Breast epithelium (tissue), 4 donors: Measurements from ENCODE around the gene P2RX3. TPM values are rescaled to one million over a fixed set of nuclear protein-coding genes. Genes with fewer than 3 reads are reported as not detected.

Experiments used
- DNase-seq, 2 donors: peaks; one replicate each; pipeline ENCODE4 v3.0.0-alpha.2; 2019; ENCODE audit warnings: low spot score in 2 of 2
- H3K27ac ChIP-seq, 2 donors: fragments of 200-600 bp; sonication (generic) in 1 of 2; one replicate each; pipeline ENCODE4 v1.5.1; 2016 to 2019; ENCODE audit warnings: mild to moderate bottlenecking in 1 of 2
- H3K27me3 ChIP-seq, 2 donors: fragments of 200-600 bp; sonication (generic) in 1 of 2; one replicate each; pipeline versions ENCODE4 v1.5.1 to v1.6.0; 2017 to 2019; ENCODE audit warnings: control low read depth in 1 of 2, mild to moderate bottlenecking in 1 of 2
- H3K36me3 ChIP-seq: fragments of 200-600 bp; one replicate; pipeline ENCODE4 v1.5.1; 2019
- H3K4me1 ChIP-seq, 2 donors: fragments of 200-600 bp; sonication (generic); one replicate each; pipeline ENCODE4 v1.5.1; 2016 to 2019; ENCODE audit warnings: control low read depth in 1 of 2
- H3K4me3 ChIP-seq, 3 donors: fragments of 200-600 bp; sonication (generic); 1 replicate in 2 of 3; 2 replicates in 1 of 3; pipeline ENCODE4 v1.5.1; 2016 to 2019; ENCODE audit warnings: mild to moderate bottlenecking in 3 of 3, moderate library complexity in 2 of 3
- H3K9me3 ChIP-seq, 2 donors: fragments of 200-600 bp; sonication (generic) in 1 of 2; one replicate each; pipeline ENCODE4 v1.5.1; 2016 to 2019; ENCODE audit warnings: control low read depth in 1 of 2
- POLR2A ChIP-seq: fragments of 450-650 bp; IDR thresholded peaks from one replicate; pipeline ENCODE4 v1.6.1; 2016; ENCODE audit warnings: antibody characterized with exemption, mild to moderate bottlenecking, moderate library complexity
- POLR2AphosphoS5 ChIP-seq, 3 donors: sonication (generic); formaldehyde crosslinking; IDR thresholded peaks; one replicate each; pipeline ENCODE4 v1.6.1; 2017; ENCODE audit warnings: antibody characterized with exemption in 3 of 3
- intact Hi-C: fragments of 100-400 bp; cut with DNase I; formaldehyde crosslinking; loops from one replicate; pipeline ENCODE4 v1.15.1; 2023; ENCODE audit warnings: low total_unique reads
- total RNA-seq, 3 donors: library from RNA; depleted of rRNA; stranded (reverse); fragments of >200 nt; gene quantifications; one replicate each; pipeline ENCODE4 v1.1.0, GENCODE V29; 2016
- TF ChIP-seq, protein P1 (sequence below), 3 donors: fragments of 450-650 bp; IDR thresholded peaks; one replicate each; pipeline ENCODE4 v1.5.1; 2016 to 2017; ENCODE audit warnings: antibody characterized with exemption in 3 of 3, mild to moderate bottlenecking in 3 of 3, moderate library complexity in 3 of 3

P2RX3 gene
- total RNA-seq, 3 donors from 2014 or later, result not detected

GRCh38 chr11:57323167-57323854 lies 14.8 kb upstream of the P2RX3 start:
- Histone ChIP-seq H3K4me3 (peak overlapping the region; percentile 91 to 92 (median 91)), H3K27ac (peak overlapping the region; percentile 98), H3K4me1 (peaks cover 17 to 32% of the 10 kb centered on the region in 2 donors), H3K27me3 (no peaks in the 10 kb centered on the region), H3K9me3 (no peaks in the 10 kb centered on the region), H3K36me3 (no peaks in the 10 kb centered on the region)
- intact Hi-C loops, result no loop called here
- no peak for TF ChIP-seq POLR2AphosphoS5 (IDR thresholded peaks at IDR 0.05)
- DNase-seq, result no peak

DNA sequence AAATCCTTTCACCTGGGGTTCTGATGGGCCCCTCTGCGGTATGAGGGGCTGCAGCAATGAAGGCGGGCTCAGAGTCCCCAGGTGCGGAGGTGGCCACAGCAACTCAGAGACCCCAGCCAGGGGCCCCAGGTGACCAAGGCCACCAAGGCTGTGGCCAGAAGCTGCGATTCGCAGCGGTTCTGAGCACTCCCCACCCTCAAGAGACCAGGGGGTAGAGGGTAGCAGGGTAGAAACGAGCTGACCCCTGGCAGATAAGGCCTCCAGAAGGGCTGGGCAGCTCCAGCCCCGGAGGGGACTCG lies 14.3 kb upstream of the P2RX3 start:
- no peaks in the 10 kb centered on the region for H3K27me3 ChIP-seq
- H3K4me1 ChIP-seq, result peaks cover 13 to 31% of the 10 kb centered on the region in 2 donors
- TF ChIP-seq POLR2AphosphoS5 (IDR thresholded peaks at IDR 0.05) (no peak), POLR2A (no peak)
- TF ChIP-seq, protein P1, sequence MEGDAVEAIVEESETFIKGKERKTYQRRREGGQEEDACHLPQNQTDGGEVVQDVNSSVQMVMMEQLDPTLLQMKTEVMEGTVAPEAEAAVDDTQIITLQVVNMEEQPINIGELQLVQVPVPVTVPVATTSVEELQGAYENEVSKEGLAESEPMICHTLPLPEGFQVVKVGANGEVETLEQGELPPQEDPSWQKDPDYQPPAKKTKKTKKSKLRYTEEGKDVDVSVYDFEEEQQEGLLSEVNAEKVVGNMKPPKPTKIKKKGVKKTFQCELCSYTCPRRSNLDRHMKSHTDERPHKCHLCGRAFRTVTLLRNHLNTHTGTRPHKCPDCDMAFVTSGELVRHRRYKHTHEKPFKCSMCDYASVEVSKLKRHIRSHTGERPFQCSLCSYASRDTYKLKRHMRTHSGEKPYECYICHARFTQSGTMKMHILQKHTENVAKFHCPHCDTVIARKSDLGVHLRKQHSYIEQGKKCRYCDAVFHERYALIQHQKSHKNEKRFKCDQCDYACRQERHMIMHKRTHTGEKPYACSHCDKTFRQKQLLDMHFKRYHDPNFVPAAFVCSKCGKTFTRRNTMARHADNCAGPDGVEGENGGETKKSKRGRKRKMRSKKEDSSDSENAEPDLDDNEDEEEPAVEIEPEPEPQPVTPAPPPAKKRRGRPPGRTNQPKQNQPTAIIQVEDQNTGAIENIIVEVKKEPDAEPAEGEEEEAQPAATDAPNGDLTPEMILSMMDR (IDR thresholded peaks at IDR 0.05), result no peak
- peak overlapping the region; percentile 91 to 92 (median 91) for H3K4me3 ChIP-seq
- DNase-seq, result no peak
- intact Hi-C loops, result no loop called here
- H3K36me3 ChIP-seq, result no peaks in the 10 kb centered on the region
- H3K27ac ChIP-seq, result peak overlapping the region; percentile 98
- H3K9me3 ChIP-seq, result no peaks in the 10 kb centered on the region

DNA sequence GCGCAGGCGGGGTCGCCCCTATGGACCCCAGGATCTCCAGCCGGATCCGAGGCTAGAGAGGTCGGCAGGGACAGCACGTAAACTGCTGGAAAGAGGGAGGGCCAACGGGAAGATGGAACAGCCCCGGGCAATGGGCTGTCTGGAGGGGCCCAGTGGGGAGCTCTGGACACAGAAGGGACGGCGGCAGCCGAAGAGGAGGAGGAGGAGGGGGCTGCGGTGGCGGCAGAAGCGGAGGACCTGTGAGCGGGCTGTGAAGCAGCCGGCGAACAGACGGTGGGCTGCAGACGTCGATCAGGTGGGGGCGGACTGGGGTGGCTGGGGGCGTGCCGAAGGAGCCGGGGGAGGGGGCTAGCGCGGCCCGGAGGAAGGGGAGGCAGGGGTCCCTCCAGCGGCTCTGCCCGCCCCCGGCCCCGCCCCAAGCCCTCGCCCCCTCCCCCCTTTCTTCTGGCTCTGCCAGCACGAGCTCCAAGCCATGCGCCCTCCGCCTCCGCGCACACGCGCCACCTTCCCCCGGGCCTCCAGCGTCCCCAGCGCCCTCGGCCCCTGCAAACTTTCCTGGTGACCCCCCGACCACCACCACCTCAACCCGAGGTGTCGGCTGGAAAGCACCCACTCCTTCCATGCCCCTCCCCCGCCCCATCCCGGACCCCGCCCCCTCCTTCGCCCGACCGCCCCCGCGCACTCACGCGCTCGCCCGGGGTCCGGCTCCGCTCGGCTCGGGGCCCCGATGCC lies 13.8 kb upstream of the P2RX3 start:
- Histone ChIP-seq H3K4me3 (peak overlapping the region; percentile 91 to 92 (median 91)), H3K4me1 (peaks cover 13 to 27% of the 10 kb centered on the region in 2 donors), H3K36me3 (no peaks in the 10 kb centered on the region), H3K27me3 (no peaks in the 10 kb centered on the region), H3K27ac (peak overlapping the region; percentile 98), H3K9me3 (no peaks in the 10 kb centered on the region)
- no peak for DNase-seq
- TF ChIP-seq, protein P1 (IDR thresholded peaks at IDR 0.05), result no peak
- TF ChIP-seq POLR2A, result no peak
- TF ChIP-seq POLR2AphosphoS5 (IDR thresholded peaks at IDR 0.05), result peak in 1 of 3 donors; percentile 18
- intact Hi-C loops, result no loop called here

GRCh38 chr11:57324886-57325734 lies 13.0 kb upstream of the P2RX3 start, which contains the start of gene TNKS1BP1:
TSS of gene TNKS1BP1 (minus strand) at chr11:57324952. CDS start at chr11:57321885, 3,067 bp downstream.
- Histone ChIP-seq H3K4me1 (peaks cover 13 to 20% of the 10 kb centered on the region in 2 donors), H3K27ac (peak within 1 kb of the TSS; percentile 98), H3K36me3 (peaks cover under 1% of the 10 kb centered on the region), H3K27me3 (no peaks in the 10 kb centered on the region), H3K4me3 (peak within 1 kb of the TSS; percentile 91 to 92 (median 91)), H3K9me3 (no peaks in the 10 kb centered on the region)
- DNase-seq, result peak; percentile 98
- intact Hi-C loops, result no loop called here
- peak; percentile 87 for TF ChIP-seq POLR2A
- TF ChIP-seq, protein P1 (IDR thresholded peaks at IDR 0.05), result no peak
- TF ChIP-seq POLR2AphosphoS5 (IDR thresholded peaks at IDR 0.05), result peak; percentile 73 to 81 (median 76)

DNA sequence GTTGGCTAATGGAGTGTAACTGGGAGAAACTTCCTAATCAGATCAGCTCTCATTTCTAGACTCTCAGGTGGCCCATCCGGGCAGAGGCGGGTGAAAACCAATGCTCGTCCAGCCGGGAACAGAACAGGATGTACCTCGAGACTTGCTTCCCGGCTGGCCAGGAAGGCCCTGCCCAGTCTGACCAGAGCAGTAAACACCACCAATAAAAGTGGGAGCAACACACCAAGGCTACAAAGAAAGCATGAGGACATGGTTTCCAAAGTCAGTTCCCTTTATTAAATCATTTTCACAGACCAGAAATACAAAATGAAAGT lies 12.5 kb upstream of the P2RX3 start:
- no peaks in the 10 kb centered on the region for H3K9me3 ChIP-seq
- H3K36me3 ChIP-seq, result peaks cover 6% of the 10 kb centered on the region
- TF ChIP-seq, protein P1 (IDR thresholded peaks at IDR 0.05), result no peak
- TF ChIP-seq POLR2A (no peak), POLR2AphosphoS5 (IDR thresholded peaks at IDR 0.05) (peak in 2 of 3 donors; percentile 37 to 56)
- intact Hi-C loops, result no loop called here
- peak in 1 of 2 donors; percentile 63 for DNase-seq
- H3K4me1 ChIP-seq, result peaks cover 8 to 14% of the 10 kb centered on the region in 2 donors
- no peaks in the 10 kb centered on the region for H3K27me3 ChIP-seq
- peak overlapping the region; percentile 91 to 92 (median 91) for H3K4me3 ChIP-seq
- H3K27ac ChIP-seq, result peak overlapping the region; percentile 98
